HepG2 (cell line): ENCODE data around the gene CXXC5. TPM values are rescaled to one million over a fixed set of nuclear protein-coding genes. Genes with fewer than 3 reads are reported as not detected.

Source experiments
- CENPT ChIP-seq: sonication (generic); formaldehyde crosslinking; IDR thresholded peaks from 2 replicates; pipeline ENCODE4 v1.8.0; 2022; ENCODE audit warnings: low read depth, mild to moderate bottlenecking, moderate library complexity, missing genetic modification reagents
- ETV5 ChIP-seq: IDR thresholded peaks from 2 replicates; pipeline ENCODE4 v1.6.1; 2018; ENCODE audit warnings: missing biosample characterization, missing genetic modification reagents, inconsistent platforms, borderline replicate concordance
- GATAD2A ChIP-seq: IDR thresholded peaks from 2 replicates; pipeline ENCODE4 v1.6.1; 2016
- GFI1 ChIP-seq: sonication (generic); formaldehyde crosslinking; IDR thresholded peaks from 2 replicates; pipeline ENCODE4 v1.5.0; 2020; ENCODE audit warnings: missing genetic modification reagents, mild to moderate bottlenecking, borderline replicate concordance
- MTA1 ChIP-seq: sonication (generic); formaldehyde crosslinking; IDR thresholded peaks from 2 replicates; pipeline ENCODE4 v1.4.0; 2020; ENCODE audit warnings: missing genetic modification reagents, mild to moderate bottlenecking, borderline replicate concordance
- SRY ChIP-seq: sonication (generic); formaldehyde crosslinking; IDR thresholded peaks from 2 replicates; pipeline ENCODE4 v1.8.0; 2022; ENCODE audit warnings: mild to moderate bottlenecking, missing genetic modification reagents
- TMF1 ChIP-seq: sonication (generic); formaldehyde crosslinking; IDR thresholded peaks from 2 replicates; pipeline ENCODE4 v1.8.1; 2022; ENCODE audit warnings: low read depth, missing genetic modification reagents
- ZNF629 ChIP-seq: sonication (generic); formaldehyde crosslinking; conservative IDR thresholded peaks from 2 replicates; pipeline ENCODE4 v1.5.0; 2020; ENCODE audit warnings: missing genetic modification reagents
- polyA plus RNA-seq, 8 experiments: library from polyadenylated mRNA; depleted of rRNA in 3 of 8; stranded (reverse) in 7 of 8; unstranded in 1 of 8; fragments of >200 nt; fragmentation: Illumina TruSeq in 4 of 8; extraction: Trizol in 4 of 8; gene quantifications; 2 replicates each; pipeline versions ENCODE4 v1.2.1 to v1.2.3, GENCODE V29; 2011 to 2016; ENCODE audit warnings: low read depth in 4 of 8, missing spikeins in 1 of 8, mixed read lengths in 1 of 8; ENCODE audit not compliant: insufficient read depth in 1 of 8
- total RNA-seq, 5 experiments: library from RNA; depleted of rRNA; stranded (reverse); fragments of >200 nt; fragmentation: Illumina TruSeq; extraction: Trizol; gene quantifications; 2 replicates each; pipeline ENCODE4 v1.2.3, GENCODE V29; 2016; ENCODE audit warnings: low read depth in 1 of 5
- TF ChIP-seq, protein P1 (sequence below): sonication (generic); formaldehyde crosslinking; IDR thresholded peaks from 2 replicates; pipeline ENCODE4 v1.4.0; 2020; ENCODE audit warnings: missing genetic modification reagents
- TF ChIP-seq, protein P2 (sequence below): sonication (generic); formaldehyde crosslinking; IDR thresholded peaks from 2 replicates; pipeline ENCODE4 v1.9.0; 2021; ENCODE audit warnings: missing genetic modification reagents, borderline replicate concordance
- TF ChIP-seq, protein P3 (sequence below): IDR thresholded peaks from 2 replicates; pipeline ENCODE4 v1.6.1; 2016; ENCODE audit warnings: missing compliant biosample characterization, missing genetic modification reagents, borderline replicate concordance
- TF ChIP-seq, protein P4 (sequence below): sonication (generic); formaldehyde crosslinking; IDR thresholded peaks from 2 replicates; pipeline ENCODE4 v1.8.1; 2023; ENCODE audit warnings: mild to moderate bottlenecking, missing genetic modification reagents, borderline replicate concordance
- TF ChIP-seq, protein P5 (sequence below): sonication (generic); formaldehyde crosslinking; IDR thresholded peaks from 2 replicates; pipeline ENCODE4 v1.4.0; 2020; ENCODE audit warnings: missing genetic modification reagents
- TF ChIP-seq, protein P6 (sequence below): sonication (generic); formaldehyde crosslinking; IDR thresholded peaks from 2 replicates; pipeline ENCODE4 v1.5.1; 2020; ENCODE audit warnings: mild to moderate bottlenecking, missing genetic modification reagents, moderate library complexity

CXXC5 gene
- total and polyA plus RNA-seq, 2 of the 13 experiments (the other 11 are each of a cell fraction or from before 2014, with no cell fraction given): 32.3 to 33.0 TPM

DNA sequence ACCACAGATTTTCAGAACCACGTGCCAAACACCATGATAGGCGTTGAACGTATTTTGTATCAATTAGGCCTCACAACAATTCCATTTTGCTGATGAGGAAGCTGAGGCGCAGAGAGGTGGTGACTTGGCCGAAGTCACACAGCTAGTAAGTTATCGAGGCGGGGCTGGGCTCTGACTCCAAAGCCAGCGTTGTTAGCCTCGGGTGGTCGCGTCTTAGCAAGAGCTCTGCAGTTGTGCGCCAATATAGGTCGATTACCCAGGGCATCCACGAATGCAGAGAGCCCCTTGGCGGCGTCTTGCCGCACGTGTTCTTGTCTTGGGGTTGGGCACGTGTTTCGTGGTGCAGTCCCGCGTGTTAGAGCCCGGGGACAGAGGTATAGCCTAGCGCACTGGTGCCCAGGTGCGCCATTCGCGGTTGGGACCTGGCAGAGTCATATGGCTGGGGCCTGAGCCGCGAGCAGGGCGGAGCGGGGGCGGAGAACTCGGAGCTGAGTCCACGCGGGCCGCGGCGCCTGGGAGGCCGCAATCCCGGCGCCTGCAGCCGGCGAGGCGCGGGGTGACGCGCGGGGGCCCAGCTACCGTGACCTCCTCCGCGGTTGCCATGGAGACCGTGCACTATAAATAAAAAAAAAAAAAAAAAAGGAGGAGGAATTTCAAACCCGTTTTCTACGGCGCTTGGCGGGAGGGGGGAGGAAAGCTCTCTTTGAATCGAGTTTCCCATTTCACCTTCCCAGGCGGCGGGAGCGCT lies 62.3 kb downstream of the CXXC5 start (continued):
- TF ChIP-seq, protein P1, sequence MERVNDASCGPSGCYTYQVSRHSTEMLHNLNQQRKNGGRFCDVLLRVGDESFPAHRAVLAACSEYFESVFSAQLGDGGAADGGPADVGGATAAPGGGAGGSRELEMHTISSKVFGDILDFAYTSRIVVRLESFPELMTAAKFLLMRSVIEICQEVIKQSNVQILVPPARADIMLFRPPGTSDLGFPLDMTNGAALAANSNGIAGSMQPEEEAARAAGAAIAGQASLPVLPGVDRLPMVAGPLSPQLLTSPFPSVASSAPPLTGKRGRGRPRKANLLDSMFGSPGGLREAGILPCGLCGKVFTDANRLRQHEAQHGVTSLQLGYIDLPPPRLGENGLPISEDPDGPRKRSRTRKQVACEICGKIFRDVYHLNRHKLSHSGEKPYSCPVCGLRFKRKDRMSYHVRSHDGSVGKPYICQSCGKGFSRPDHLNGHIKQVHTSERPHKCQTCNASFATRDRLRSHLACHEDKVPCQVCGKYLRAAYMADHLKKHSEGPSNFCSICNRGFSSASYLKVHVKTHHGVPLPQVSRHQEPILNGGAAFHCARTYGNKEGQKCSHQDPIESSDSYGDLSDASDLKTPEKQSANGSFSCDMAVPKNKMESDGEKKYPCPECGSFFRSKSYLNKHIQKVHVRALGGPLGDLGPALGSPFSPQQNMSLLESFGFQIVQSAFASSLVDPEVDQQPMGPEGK: 0 out of 2 replicates have a peak, but pooled peaks have one; percentile 10
- TF ChIP-seq, protein P2, sequence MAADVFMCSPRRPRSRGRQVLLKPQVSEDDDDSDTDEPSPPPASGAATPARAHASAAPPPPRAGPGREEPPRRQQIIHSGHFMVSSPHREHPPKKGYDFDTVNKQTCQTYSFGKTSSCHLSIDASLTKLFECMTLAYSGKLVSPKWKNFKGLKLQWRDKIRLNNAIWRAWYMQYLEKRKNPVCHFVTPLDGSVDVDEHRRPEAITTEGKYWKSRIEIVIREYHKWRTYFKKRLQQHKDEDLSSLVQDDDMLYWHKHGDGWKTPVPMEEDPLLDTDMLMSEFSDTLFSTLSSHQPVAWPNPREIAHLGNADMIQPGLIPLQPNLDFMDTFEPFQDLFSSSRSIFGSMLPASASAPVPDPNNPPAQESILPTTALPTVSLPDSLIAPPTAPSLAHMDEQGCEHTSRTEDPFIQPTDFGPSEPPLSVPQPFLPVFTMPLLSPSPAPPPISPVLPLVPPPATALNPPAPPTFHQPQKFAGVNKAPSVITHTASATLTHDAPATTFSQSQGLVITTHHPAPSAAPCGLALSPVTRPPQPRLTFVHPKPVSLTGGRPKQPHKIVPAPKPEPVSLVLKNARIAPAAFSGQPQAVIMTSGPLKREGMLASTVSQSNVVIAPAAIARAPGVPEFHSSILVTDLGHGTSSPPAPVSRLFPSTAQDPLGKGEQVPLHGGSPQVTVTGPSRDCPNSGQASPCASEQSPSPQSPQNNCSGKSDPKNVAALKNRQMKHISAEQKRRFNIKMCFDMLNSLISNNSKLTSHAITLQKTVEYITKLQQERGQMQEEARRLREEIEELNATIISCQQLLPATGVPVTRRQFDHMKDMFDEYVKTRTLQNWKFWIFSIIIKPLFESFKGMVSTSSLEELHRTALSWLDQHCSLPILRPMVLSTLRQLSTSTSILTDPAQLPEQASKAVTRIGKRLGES (CRISPR knock-in tag): no peak
- TF ChIP-seq, protein P3, sequence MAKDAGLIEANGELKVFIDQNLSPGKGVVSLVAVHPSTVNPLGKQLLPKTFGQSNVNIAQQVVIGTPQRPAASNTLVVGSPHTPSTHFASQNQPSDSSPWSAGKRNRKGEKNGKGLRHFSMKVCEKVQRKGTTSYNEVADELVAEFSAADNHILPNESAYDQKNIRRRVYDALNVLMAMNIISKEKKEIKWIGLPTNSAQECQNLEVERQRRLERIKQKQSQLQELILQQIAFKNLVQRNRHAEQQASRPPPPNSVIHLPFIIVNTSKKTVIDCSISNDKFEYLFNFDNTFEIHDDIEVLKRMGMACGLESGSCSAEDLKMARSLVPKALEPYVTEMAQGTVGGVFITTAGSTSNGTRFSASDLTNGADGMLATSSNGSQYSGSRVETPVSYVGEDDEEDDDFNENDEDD: peak; percentile 53; the same call in 1 of the 2 replicates
- TF ChIP-seq, protein P4, sequence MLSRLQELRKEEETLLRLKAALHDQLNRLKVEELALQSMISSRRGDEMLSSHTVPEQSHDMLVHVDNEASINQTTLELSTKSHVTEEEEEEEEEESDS (CRISPR knock-in tag): peak; percentile 51; the same call in 1 of the 2 replicates
- no peak for TF ChIP-seq ETV5 (CRISPR knock-in tag)
- no peak for TF ChIP-seq SRY (CRISPR knock-in tag)
- TF ChIP-seq MTA1: peak; percentile 85
- TF ChIP-seq, protein P5, sequence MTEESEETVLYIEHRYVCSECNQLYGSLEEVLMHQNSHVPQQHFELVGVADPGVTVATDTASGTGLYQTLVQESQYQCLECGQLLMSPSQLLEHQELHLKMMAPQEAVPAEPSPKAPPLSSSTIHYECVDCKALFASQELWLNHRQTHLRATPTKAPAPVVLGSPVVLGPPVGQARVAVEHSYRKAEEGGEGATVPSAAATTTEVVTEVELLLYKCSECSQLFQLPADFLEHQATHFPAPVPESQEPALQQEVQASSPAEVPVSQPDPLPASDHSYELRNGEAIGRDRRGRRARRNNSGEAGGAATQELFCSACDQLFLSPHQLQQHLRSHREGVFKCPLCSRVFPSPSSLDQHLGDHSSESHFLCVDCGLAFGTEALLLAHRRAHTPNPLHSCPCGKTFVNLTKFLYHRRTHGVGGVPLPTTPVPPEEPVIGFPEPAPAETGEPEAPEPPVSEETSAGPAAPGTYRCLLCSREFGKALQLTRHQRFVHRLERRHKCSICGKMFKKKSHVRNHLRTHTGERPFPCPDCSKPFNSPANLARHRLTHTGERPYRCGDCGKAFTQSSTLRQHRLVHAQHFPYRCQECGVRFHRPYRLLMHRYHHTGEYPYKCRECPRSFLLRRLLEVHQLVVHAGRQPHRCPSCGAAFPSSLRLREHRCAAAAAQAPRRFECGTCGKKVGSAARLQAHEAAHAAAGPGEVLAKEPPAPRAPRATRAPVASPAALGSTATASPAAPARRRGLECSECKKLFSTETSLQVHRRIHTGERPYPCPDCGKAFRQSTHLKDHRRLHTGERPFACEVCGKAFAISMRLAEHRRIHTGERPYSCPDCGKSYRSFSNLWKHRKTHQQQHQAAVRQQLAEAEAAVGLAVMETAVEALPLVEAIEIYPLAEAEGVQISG: peak; percentile 16; the same call in 1 of the 2 replicates
- TF ChIP-seq ZNF629 (CRISPR knock-in tag): 0 out of 2 replicates have a peak, but pooled peaks have one; percentile 45
- TF ChIP-seq, protein P6, sequence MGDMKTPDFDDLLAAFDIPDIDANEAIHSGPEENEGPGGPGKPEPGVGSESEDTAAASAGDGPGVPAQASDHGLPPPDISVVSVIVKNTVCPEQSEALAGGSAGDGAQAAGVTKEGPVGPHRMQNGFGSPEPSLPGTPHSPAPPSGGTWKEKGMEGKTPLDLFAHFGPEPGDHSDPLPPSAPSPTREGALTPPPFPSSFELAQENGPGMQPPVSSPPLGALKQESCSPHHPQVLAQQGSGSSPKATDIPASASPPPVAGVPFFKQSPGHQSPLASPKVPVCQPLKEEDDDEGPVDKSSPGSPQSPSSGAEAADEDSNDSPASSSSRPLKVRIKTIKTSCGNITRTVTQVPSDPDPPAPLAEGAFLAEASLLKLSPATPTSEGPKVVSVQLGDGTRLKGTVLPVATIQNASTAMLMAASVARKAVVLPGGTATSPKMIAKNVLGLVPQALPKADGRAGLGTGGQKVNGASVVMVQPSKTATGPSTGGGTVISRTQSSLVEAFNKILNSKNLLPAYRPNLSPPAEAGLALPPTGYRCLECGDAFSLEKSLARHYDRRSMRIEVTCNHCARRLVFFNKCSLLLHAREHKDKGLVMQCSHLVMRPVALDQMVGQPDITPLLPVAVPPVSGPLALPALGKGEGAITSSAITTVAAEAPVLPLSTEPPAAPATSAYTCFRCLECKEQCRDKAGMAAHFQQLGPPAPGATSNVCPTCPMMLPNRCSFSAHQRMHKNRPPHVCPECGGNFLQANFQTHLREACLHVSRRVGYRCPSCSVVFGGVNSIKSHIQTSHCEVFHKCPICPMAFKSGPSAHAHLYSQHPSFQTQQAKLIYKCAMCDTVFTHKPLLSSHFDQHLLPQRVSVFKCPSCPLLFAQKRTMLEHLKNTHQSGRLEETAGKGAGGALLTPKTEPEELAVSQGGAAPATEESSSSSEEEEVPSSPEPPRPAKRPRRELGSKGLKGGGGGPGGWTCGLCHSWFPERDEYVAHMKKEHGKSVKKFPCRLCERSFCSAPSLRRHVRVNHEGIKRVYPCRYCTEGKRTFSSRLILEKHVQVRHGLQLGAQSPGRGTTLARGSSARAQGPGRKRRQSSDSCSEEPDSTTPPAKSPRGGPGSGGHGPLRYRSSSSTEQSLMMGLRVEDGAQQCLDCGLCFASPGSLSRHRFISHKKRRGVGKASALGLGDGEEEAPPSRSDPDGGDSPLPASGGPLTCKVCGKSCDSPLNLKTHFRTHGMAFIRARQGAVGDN: peak; percentile 92
- TF ChIP-seq CENPT (CRISPR knock-in tag): 0 out of 2 replicates have a peak, but pooled peaks have one; percentile 48
- TF ChIP-seq GATAD2A: 0 out of 2 replicates have a peak, but pooled peaks have one; percentile 13
- peak; percentile 26; the same call in 1 of the 2 replicates for TF ChIP-seq GFI1 (CRISPR knock-in tag)
- peak; percentile 69; the same call in 1 of the 2 replicates for TF ChIP-seq TMF1
